ENCODE measurements around the gene DUSP28. TPM values are rescaled to one million over a fixed set of nuclear protein-coding genes. Genes with fewer than 3 reads are reported as not detected.
"Not testable (repeated sequence)": the region's sequence is repeated elsewhere in the genome, so short reads cannot be mapped to it uniquely, and the experiment has no call there.

Gene DUSP28
- total and polyA plus RNA-seq, 2 donors from 2014 or later, result 5.9 to 7.0 TPM

GRCh38 chr2:240531038-240531437 lies 29.1 kb upstream of the DUSP28 start:
- Histone ChIP-seq H3K36me3 (ENCODE audit: control insufficient read depth in 2 of 3, insufficient read depth in 3 of 3, low read length in 3 of 3) (peaks cover 0 to 5% (median 0%) of the 10 kb centered on the region in 3 donors), H3K4me1 (ENCODE audit: control insufficient read depth in 2 of 3, insufficient read depth in 2 of 3, low read depth in 1 of 3, low read length in 3 of 3) (no peaks in the 10 kb centered on the region), H3K27me3 (ENCODE audit: control insufficient read depth, insufficient read depth, low read length) (no peaks in the 10 kb centered on the region), H3K27ac (ENCODE audit: low read depth in 2 of 2, low read length in 2 of 2) (no peak overlapping the region), H3K4me3 (ENCODE audit: low read length in 3 of 3) (no peak overlapping the region), H3K9ac (ENCODE audit: low read length in 3 of 3) (no peak overlapping the region), H3K9me3 (ENCODE audit: control insufficient read depth in 2 of 3, insufficient read depth in 1 of 3, low read length in 3 of 3) (peaks cover 2 to 15% (median 6%) of the 10 kb centered on the region in 3 donors)
- FAIRE-seq, result no peak
- TF ChIP-seq, protein P1, sequence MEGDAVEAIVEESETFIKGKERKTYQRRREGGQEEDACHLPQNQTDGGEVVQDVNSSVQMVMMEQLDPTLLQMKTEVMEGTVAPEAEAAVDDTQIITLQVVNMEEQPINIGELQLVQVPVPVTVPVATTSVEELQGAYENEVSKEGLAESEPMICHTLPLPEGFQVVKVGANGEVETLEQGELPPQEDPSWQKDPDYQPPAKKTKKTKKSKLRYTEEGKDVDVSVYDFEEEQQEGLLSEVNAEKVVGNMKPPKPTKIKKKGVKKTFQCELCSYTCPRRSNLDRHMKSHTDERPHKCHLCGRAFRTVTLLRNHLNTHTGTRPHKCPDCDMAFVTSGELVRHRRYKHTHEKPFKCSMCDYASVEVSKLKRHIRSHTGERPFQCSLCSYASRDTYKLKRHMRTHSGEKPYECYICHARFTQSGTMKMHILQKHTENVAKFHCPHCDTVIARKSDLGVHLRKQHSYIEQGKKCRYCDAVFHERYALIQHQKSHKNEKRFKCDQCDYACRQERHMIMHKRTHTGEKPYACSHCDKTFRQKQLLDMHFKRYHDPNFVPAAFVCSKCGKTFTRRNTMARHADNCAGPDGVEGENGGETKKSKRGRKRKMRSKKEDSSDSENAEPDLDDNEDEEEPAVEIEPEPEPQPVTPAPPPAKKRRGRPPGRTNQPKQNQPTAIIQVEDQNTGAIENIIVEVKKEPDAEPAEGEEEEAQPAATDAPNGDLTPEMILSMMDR (IDR thresholded peaks at IDR 0.05; ENCODE audit: borderline replicate concordance, extremely low read depth, insufficient read depth), result no peak
- no peak for DNase-seq
- intact Hi-C loops (cut with DNase I), result no loop called here

DNA sequence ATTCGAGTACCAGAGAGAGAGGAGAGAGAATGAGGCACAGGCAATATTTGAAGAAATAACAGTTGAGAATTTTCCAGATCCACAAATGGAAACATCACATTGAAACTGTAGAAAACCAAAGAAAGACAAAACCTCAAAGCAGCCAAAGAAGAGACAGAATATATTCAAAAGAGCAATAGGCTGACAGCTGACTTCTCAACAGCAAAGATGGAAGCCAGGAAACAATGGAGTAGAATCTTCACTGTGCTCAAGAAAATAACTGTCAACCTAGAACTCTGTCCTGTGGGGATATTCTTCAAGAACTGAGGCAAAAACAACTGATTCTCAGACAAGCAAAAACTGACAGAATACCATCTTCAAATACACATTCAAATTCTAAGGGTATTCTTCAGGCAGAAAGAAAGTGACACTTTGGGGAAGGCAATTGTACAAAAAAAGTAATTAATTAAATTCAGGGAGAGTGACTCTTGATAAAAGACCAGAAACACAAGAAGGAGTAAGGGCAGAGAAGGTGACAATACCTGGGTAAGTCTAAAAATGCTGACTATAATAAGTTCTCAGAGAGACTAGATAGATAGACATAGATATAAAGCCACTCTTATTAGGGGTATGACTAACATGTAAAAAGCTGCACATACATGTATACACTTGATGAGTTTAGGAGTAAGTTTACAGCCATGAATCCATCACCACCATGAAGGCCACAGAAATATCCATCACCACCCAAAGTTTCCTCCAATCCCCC lies 28.0 kb upstream of the DUSP28 start:
- H3K4me1 ChIP-seq (ENCODE audit: control insufficient read depth in 2 of 3, insufficient read depth in 2 of 3, low read depth in 1 of 3, low read length in 3 of 3), result no peaks in the 10 kb centered on the region
- TF ChIP-seq, protein P1 (IDR thresholded peaks at IDR 0.05; ENCODE audit: borderline replicate concordance, extremely low read depth, insufficient read depth), result no peak
- no peak overlapping the region for H3K9ac ChIP-seq (ENCODE audit: low read length in 3 of 3)
- H3K36me3 ChIP-seq (ENCODE audit: control insufficient read depth in 2 of 3, insufficient read depth in 3 of 3, low read length in 3 of 3), result peaks cover 0 to 5% (median 0%) of the 10 kb centered on the region in 3 donors
- no peak overlapping the region for H3K27ac ChIP-seq (ENCODE audit: low read depth in 2 of 2, low read length in 2 of 2)
- DNase-seq (no peak), FAIRE-seq (no peak)
- H3K9me3 ChIP-seq (ENCODE audit: control insufficient read depth in 2 of 3, insufficient read depth in 1 of 3, low read length in 3 of 3), result peaks cover 2 to 15% (median 6%) of the 10 kb centered on the region in 3 donors
- intact Hi-C loops (cut with DNase I), result no loop called here
- no peak overlapping the region for H3K4me3 ChIP-seq (ENCODE audit: low read length in 3 of 3)
- H3K27me3 ChIP-seq (ENCODE audit: control insufficient read depth, insufficient read depth, low read length), result no peaks in the 10 kb centered on the region

DNA sequence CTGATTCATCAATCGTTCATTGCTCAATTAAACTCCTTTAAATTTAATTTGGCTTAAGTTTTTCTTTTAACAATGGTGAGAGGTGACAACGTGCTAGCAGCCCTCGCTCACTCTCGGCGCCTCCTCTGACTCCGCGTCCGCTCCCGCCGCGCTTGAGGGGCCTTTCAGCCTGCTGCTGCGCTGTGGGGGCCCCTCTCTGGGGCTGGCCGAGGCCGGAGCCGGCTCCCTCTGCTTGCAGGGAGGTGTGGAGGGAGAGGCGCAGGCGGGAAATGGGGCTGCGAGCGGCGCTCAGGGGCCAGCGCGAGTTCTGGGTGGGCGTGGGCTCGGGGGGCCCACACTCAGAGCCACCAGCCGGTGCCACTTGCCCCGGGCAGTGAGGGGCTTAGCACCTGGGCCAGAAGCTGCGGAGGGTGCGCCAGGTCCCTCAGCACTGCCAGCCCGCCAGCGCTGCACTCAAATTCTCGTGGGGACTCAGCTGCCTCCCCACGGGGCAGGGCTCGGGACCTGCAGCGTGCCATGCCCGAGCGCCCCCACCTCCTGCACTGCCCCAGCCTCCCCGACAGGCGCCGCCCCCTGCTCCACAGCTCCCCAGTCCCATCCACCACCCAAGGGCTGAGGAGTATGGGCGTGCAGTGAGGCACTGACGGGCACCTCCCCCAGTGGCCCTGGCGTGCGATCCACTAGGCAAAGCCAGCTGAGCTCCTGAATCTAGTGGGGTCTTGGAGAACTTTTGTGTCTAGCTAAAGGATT lies 22.0 kb upstream of the DUSP28 start:
- TF ChIP-seq, protein P1 (IDR thresholded peaks at IDR 0.05; ENCODE audit: borderline replicate concordance, extremely low read depth, insufficient read depth), result no peak
- no peak overlapping the region for H3K9ac ChIP-seq (ENCODE audit: low read length in 3 of 3)
- H3K4me1 ChIP-seq (ENCODE audit: control insufficient read depth in 2 of 3, insufficient read depth in 2 of 3, low read depth in 1 of 3, low read length in 3 of 3), result no peaks in the 10 kb centered on the region
- H3K9me3 ChIP-seq (ENCODE audit: control insufficient read depth in 2 of 3, insufficient read depth in 1 of 3, low read length in 3 of 3), result no peaks in the 10 kb centered on the region
- no peak overlapping the region for H3K27ac ChIP-seq (ENCODE audit: low read depth in 2 of 2, low read length in 2 of 2)
- no peaks in the 10 kb centered on the region for H3K27me3 ChIP-seq (ENCODE audit: control insufficient read depth, insufficient read depth, low read length)
- H3K4me3 ChIP-seq (ENCODE audit: low read length in 3 of 3), result no peak overlapping the region
- H3K36me3 ChIP-seq (ENCODE audit: control insufficient read depth in 2 of 3, insufficient read depth in 3 of 3, low read length in 3 of 3), result peaks cover 0 to 6% (median 4%) of the 10 kb centered on the region in 3 donors
- peak in 2 of 5 donors; percentile 4 to 28 for DNase-seq
- intact Hi-C loops (cut with DNase I), result no loop called here
- FAIRE-seq, result no peak

DNA sequence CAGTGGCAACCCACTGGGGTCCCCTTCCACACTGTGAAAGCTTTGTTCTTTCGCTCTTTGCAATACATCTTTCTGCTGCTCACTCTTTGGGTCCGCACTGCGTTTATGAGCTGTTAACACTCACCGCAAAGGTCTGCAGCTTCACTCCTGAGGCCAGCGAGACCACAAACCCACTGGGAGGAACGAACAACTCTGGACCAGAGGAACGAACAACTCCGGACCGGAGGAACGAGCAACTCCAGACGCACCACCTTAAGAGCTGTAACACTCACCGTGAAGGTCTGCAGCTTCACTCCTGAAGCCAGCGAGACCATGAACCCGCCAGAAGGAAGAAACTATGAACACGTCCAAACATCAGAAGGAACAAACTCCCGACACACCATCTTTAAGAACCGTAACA lies 21.1 kb upstream of the DUSP28 start:
- H3K27me3 ChIP-seq (ENCODE audit: control insufficient read depth, insufficient read depth, low read length); FAIRE-seq; H3K9ac ChIP-seq (ENCODE audit: low read length in 3 of 3); H3K9me3 ChIP-seq (ENCODE audit: control insufficient read depth in 2 of 3, insufficient read depth in 1 of 3, low read length in 3 of 3); H3K4me1 ChIP-seq (ENCODE audit: control insufficient read depth in 2 of 3, insufficient read depth in 2 of 3, low read depth in 1 of 3, low read length in 3 of 3); H3K4me3 ChIP-seq (ENCODE audit: low read length in 3 of 3); H3K36me3 ChIP-seq (ENCODE audit: control insufficient read depth in 2 of 3, insufficient read depth in 3 of 3, low read length in 3 of 3); H3K27ac ChIP-seq (ENCODE audit: low read depth in 2 of 2, low read length in 2 of 2); intact Hi-C loops (cut with DNase I): not testable (repeated sequence)
- peak in 1 of 5 donors; percentile 2 for DNase-seq

All from kidney (tissue), 14 donors.